ENCODE results near the gene STX4.

- TF ChIP-seq YY1 (IDR thresholded peaks at IDR 0.05; ENCODE audit: insufficient read depth, insufficient read length) (no peak), ZNF274 (IDR thresholded peaks at IDR 0.05; ENCODE audit: low read depth, low read length) (no peak)
Observed at GRCh38 chr16:31073142-31073969, 40.0 kb downstream of the STX4 start.

Measured in NT2/D1 (cell line).